GM18909 (cell line): Measurements from ENCODE around the gene HDHD5.

Experiments used
- ATAC-seq: cut with Tn5 transposase; IDR thresholded peaks from one replicate; pipeline ENCODE4 v1.9.1; 2021; ENCODE audit warnings: mild to moderate bottlenecking; ENCODE audit not compliant: unreplicated experiment, poor library complexity

HDHD5 gene

DNA sequence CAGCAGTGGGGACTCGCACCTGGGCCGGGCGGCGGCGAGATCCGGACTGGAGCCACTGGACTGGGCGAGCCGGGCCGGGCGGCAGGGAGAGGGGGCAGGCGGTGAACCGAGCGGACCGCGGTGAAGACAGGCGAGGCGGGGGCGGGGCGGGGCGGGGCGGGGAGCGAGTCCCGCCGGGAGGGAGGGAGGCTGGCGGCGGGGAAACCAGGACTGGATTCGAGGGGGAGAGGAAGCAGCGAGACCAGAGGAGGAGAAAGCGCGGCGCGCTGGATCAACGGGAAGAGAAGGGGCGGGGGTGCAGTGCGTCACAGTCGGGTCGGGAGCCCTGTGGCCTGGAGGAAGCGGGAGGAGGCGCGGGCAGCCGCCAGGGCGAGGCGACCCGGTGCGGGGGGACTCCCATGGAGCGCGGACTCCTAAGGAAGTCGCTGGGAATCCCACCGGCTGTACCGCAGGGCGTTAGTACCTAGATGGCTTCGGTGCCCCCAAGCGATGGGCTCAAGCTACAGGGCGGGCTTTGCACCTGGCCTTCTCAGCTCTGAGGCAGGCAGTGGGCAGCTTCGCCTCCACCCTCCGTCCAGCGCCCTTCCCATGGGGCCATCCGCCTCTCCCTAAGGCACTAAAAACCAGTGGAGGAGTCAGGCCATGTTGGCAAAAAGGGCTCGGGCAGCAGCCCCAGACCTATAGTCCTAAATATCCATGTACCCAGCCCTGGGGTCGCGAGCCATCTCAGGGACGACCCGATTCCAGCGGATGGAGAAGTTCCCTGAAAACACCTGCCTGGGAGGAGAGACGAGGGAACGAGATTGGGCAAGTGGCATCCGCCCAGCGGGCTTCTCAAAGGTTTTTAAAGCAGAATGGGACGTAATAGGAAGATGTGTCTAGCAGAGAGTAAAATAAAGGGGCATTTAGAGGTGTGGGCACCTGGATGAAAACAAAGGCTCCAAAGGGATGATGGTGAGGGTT lies 37.6 kb downstream of the HDHD5 start, which contains the start of gene TMEM121B:
TMEM121B (minus strand) TSS at position 128 of the 963 bp plus-strand sequence. CDS start 233 bp downstream, outside the sequence.
- ATAC-seq, result no peak

DNA sequence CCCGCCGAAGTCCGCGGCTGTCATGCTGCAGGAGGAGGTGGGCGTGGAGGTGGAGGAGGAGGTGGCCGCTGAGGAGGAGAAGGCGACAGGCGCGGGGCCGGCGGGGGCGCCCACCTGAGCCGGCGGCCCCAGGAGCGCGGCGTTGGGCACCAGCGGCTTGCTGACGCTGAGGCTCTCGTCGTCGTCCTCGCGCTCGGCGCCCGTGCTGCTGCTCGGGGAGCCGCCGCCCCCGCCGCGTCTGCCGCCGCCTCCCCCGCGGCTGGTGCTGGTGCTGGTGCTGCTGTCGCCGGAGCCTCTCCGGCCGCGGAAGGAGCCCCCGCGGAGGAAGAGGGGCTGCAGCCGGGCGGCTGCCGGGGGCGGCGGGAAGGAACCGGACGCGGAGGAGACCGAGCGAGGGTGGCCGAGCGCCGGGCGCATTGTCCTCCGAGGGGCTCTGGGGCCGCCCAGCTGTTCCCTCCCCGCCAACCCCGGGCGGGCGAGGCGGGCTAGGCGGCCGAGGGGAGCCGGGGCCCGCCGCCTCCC lies 38.3 kb downstream of the HDHD5 start:
- ATAC-seq, result no peak

DNA sequence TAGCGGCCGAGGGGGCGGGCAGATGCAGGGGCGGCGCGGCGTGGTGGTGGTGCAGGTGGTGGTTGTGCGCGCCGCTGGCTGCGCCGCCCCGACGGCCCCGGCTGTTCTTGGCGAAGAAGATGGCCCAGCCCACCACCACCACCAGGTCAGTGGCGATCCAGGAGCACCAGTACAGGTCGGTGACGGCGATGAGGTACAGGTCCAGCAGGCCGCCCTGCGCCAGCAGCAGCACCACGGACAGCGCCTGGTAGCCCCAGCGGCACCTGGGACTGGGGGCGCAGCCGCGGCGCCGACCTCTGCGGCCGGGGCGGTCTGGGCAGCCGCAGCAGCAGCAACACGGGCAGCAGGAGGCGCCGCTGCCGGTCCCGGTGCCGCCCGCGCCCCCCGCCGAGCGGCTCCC lies 38.8 kb downstream of the HDHD5 start:
- ATAC-seq, result no peak

DNA sequence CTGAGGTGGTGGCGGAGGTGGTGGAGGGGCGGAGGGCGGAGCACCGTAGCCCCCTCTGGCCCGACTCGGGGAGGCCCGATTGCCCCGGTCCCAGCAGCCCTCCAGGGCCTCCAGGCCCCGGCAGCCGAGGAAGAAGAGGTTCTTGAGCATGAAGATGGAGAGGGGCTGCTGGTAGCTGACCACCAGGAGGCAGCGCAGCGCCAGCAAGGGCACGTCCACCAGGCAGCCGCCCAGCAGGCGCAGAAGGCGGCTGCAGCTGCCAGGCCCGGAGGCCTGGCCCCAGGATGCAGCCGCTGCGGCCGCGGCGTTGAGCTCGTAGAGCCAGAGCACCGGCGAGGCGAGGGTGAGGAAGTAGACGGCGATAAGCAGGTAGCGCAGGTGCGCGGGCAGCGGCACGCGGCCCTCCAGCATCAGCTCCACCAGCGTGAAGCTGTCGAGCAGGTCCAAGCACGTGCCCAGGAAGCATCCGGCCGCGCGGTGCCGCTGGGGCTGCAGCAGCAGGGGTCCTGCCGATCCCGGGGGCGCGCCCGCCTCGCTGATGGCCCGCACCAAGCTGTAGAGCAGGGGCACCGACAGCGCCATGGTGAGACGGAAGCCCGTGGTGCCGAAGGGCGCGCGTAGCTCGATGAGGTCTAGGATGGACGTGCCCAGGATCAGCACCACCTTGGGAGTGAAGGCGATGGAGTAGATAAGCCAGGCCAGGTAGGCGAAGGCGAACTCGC lies 39.4 kb downstream of the HDHD5 start:
- ATAC-seq, result no peak

DNA sequence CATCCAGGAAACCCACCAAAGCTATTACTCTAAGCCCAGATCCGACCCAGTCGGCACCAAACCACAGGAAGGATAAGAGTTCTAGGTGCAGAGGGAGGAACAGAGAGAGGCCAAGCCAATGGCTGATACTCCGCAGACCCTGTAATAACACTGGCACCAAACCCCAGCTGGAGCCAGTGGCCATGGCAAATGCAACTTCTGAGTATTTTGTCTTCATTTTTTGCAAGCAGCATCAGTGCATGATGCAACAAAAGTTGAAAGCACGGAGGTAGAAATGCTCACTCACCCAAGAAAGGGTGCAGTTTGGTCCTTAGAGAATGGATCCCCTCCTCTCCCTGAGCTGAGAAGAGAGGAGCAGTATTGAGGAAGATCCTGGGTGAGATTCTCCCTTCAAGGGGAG lies 40.7 kb downstream of the HDHD5 start:
- ATAC-seq, result no peak

DNA sequence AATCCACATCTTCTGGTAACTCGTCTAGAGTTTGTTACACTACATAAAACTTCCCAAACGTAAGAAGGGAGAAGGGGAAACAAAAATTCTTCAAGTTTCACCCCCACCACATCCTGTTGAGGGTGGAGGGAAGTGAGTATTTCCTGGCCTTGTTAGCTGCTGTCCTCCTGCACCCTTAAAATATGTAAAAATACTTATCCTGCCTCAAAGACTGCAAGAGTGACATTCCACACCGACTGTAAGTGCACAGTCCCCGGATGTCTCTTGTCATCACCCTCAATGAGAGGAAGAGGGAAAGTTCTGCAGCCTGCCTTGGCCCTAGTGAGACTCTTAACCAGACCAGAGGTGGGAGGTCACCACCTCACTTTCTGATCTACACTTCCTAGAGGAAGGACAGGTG lies 41.2 kb downstream of the HDHD5 start:
- ATAC-seq, result no peak

DNA sequence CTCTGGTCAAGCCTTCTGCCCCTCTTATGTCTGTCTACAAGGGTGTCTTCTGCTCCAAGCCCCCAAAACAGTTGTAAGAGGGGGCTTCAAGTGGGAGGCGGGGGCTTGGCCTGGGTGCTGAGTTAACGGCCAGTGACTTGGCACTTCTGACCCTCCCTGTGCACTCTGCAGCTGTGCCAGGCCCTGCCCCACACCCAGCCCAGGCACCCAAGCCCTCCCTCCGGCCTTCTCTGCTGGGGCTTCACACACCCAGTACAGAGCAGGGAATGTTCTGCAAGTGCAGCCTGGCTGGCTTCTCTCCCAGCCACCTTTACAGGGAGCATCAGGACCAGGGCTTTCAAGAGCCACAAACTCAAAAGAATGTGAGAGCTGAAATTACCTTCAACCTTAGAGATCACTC lies 41.7 kb downstream of the HDHD5 start:
- no peak for ATAC-seq

DNA sequence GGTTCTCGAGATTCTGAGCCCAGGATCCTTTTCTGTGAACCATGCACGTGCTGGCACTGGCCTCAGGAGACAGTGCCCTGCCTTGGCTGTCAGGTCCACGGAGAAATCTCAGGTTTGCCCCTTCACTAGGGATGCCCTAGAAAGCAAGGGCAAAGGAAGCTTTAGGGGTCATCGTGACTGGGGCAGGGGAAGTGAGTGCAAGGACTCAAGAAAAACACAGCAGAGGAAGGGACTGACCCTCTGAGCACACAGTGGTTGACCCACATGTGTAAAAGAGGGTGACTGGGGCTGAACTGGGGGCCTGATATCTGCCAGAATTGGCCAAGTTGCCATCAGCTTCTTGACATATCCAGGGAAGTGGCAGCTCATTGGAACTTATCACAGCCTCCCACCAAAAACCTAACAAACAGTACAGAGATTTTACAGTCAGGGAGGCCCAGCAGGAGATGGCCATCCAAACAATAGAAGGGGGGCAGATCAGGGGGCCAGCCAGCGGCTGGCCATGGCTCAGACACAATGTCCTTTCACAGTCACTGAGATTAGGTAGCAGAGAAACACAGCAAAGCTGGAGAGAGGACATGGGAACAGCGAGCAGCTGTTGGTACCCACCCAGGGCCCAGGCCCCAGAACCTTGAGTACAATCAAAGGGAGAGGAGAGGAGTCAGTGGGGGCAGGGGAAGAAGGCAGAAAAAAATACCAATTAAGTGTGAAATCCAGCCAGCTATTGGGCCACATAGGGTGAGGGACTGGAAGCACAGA lies 42.3 kb downstream of the HDHD5 start:
- no peak for ATAC-seq

DNA sequence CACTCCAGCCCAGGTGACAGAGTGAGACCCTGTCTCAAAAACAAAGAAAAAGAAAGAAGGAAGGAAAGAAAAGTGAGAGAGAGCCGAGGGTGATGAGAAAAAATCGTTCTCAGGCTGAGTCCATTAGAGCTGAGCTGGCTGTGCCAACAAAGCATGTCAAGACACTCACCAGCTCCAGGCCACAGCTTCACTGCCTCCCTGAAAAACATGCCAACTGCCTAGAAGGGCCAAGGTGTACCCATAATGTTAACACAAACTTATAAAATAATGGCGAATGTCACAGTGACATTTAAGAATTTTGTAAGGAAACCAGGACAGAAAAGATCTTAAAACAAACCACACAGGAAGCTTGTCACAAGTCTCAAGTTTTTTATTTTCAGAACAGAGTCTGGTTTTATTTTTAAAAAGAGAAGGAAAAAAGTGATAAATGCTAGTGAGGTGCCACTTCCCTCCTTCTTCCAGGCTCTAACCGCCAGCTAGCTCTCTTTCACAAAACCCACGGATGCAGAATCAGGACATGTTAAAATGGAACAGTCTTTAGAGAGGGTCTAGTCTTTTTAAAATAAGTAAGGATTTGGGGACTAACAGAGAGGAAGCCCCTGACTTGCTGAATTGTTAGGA lies 43.0 kb downstream of the HDHD5 start:
- no peak for ATAC-seq

DNA sequence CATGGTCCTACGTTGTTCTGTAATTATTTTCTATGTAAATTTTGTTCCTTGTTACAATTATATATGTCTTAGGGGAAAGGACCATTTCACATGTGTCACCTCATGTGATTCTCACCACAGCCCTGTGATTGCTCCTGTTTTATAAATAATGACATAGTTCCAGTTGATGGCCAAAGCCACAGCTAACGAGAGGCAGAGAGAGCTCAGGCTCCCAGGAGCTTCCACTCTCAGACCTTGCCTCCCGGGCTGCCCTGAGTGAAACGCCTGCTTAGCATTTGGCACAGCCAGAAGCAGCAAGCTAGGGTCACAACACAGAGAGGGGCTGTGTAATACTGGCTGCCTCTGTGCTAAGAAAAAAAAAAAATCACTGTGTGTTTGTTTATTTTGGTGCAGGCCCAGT lies 43.8 kb downstream of the HDHD5 start:
- no peak for ATAC-seq

DNA sequence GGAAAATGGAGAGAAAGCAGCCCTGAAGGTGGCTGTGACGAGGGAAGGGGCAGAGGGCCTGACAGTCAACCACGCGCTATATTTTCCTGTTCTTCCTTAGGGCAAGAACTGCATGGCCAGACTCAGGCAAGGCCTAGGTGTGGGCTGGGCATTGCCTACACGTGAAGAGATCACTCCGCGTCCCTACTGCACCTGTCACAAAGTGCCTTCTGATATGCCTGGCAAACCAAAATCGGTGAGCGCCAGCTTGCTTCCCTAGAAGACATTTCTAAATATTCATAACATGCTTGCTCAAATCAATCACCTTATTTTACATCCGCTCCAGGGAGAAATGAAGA lies 44.2 kb downstream of the HDHD5 start:
- ATAC-seq, result no peak

DNA sequence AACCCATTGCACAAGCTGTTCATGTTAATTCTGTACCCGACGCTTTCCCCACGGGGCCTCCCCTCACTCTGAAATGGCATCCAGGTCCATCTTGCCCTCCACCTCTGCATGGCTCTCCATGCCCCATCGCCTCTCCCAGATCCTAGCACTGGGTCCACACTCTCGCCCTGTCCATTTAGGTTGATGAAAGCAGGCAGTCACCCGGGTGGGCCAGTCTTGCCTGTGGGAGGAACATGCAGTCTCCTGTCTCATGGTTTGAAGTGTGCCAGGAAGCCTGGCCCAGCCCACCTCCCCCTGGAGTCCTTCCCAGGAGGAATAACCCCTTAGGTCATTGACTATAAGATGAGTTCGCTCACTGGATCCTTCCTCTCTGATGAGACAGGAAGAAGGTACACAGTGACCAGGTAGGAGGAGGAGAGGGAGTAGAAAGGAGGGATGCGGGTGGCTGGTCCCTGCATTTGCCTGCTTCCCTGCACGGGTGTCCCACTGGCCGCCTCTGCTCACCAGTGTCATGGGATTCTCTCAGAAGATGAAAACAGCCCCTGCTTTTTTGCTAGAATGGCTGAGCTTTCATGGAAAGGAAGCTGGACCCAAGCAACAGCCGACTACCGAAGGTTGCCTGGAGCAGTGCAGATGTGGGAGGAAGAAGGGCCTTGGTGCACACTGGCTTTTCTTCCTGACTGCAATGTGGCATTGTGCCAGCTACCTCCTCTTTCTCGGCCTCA lies 44.7 kb downstream of the HDHD5 start:
- no peak for ATAC-seq

DNA sequence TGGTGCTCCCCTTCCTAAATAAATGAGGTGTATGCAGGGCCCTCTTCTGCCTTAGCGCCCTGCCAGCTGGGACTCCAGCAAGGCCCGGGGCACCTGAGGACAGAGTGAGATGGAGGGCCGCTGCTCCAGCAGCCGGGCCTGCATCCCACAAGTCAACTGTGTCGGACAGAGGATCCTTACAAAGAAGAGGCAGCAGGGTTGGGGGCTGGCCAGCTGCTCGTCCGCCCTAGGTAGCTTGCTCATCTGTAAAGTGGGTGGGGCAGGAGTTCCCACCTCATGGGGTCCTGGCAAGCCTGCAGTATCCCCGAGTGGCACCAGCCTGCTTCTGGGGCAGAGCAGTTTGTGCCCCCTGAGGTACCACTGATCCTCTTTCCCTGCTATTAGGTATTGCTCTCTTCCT lies 45.5 kb downstream of the HDHD5 start:
- ATAC-seq, result no peak

DNA sequence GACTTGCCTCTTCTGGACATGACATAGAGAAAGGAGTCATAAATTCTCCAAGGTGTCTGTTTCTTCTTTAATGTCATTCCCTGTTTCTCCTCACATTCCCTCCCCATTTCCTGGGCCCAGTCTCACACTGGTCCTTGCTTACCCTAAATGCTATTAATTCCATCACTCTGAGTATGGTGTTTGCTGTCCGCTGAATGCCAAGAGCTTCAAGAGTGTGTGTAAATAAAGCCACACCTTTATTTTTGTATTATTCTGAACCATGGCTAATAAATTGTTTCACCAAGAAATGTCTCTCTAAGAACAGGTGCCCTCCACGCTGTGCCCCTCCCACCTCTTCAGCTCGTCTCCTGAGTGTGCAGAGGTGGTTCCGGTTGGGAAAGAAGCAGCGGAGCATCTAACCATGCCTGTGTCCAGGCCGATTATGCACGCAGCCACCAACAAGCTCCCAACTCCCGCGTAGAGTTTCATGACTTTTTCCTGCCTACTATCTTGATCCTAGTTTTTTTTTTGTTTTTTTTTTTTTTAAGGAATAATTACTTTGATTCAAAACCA lies 46.5 kb downstream of the HDHD5 start:
- ATAC-seq, result no peak

DNA sequence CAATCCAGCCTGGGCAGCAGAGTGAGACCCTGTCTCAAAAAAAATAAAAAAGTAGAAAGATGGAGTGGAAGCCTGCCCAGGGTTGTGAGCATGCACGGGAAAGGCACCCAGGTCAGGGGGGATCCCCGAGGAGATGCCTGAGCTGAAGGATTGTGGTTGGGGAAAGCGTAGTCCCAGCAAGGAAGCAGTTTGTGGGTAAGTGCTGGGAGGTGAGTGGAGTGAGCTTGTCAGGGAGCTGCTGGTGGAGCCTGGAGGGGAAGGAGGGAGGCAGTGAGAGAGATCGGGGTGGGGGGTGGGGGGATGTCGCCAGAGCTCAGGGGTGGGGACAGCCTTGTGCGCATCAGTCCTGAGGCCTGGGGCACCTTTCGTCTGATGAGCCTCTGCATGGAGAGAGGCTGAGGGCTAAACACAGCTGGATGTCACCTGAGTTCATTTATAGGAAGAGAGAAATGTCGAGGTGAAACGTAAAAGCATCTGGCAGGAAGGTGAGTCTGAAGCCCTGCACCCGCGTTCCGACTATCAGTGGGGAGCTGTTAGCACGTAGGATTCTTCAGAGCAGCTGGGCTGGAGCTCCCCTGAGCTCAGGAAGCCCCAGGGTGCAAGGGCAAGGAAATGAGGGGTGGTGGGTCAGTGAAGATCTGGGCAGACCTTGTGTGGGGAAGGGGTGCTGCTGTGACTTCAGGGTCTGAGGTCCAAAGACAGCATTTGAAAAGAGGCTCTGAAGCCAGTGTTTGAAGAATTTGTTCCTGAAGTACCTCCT lies 48.1 kb downstream of the HDHD5 start:
- ATAC-seq, result no peak

DNA sequence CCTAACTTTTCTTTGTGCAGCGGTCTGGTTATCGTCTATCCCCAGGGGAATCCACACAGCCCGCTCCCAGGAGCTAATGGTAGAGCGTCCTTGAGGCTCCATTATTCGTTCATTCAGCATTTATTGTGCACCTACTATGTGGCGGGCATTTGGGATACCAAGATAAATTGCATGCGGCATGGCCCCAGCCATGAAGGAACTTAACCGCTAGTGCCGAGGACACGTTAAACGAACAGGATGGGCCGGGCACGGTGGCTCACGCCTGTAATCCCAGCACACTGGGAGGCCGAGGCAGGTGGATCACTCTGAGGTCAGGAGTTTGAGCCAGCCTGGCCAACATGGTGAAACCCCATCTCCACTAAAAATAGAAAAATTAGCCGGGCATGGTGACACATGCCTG lies 49.1 kb downstream of the HDHD5 start:
- no peak for ATAC-seq

DNA sequence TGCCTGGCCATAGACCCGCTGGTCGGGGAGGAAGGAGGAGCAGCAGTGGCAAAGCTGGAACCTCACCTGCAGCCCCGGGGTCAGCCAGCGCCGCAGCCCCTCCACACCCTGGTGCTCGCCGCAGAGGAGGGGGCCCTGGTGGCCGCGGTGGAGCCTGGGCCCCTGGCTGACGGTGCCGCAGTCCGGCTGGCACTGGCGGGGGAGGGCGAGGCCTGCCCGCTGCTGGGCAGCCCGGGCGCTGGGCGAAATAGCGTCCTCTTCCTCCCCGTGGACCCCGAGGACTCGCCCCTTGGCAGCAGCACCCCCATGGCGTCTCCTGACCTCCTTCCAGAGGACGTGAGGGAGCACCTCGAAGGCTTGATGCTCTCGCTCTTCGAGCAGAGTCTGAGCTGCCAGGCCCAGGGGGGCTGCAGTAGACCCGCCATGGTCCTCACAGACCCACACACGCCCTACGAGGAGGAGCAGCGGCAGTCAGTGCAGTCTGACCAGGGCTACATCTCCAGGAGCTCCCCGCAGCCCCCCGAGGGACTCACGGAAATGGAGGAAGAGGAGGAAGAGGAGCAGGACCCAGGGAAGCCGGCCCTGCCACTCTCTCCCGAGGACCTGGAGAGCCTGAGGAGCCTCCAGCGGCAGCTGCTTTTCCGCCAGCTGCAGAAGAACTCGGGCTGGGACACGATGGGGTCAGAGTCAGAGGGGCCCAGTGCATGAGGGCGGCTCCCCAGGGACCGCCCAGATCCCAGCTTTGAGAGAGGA lies 49.8 kb downstream of the HDHD5 start:
- ATAC-seq, result no peak
